Heart right ventricle (tissue), 16 donors: ENCODE data around the gene ITIH3. TPM values are rescaled to one million over a fixed set of nuclear protein-coding genes. Genes with fewer than 3 reads are reported as not detected.
A peak's percentile ranks its signal among the peaks of the same experiment; 100 is the strongest.

ENCODE experiments used
- ATAC-seq, 8 donors: fragments of 200-7000 bp; cut with Tn5 transposase; one replicate each; pipeline ENCODE4 v1.9.1; 2020; ENCODE audit warnings: mild to moderate bottlenecking in 8 of 8, moderate library complexity in 8 of 8, moderate number of reproducible peaks in 1 of 8
- DNase-seq, 2 donors: peaks; one replicate each; pipeline ENCODE4 v3.0.0-alpha.2; 2020
- H3K27ac ChIP-seq, 10 donors: fragments of 200-600 bp; sonication (generic) in 2 of 10; one replicate each; pipeline versions ENCODE4 v1.5.0 to v1.8.0; 2020 to 2022; ENCODE audit warnings: mild to moderate bottlenecking in 3 of 10
- H3K27me3 ChIP-seq, 7 donors: fragments of 200-600 bp; one replicate each; pipeline ENCODE4 v1.8.0; 2021 to 2022; ENCODE audit warnings: mild to moderate bottlenecking in 2 of 7
- H3K36me3 ChIP-seq, 9 donors: fragments of 200-600 bp; sonication (generic) in 1 of 9; one replicate each; pipeline versions ENCODE4 v1.5.0 to v1.8.0; 2020 to 2022; ENCODE audit warnings: mild to moderate bottlenecking in 2 of 9
- H3K4me1 ChIP-seq, 9 donors: fragments of 200-600 bp; sonication (generic) in 1 of 9; one replicate each; pipeline versions ENCODE4 v1.5.0 to v1.8.0; 2020 to 2022; ENCODE audit warnings: mild to moderate bottlenecking in 4 of 9
- H3K4me3 ChIP-seq, 10 donors: fragments of 200-600 bp; sonication (generic) in 2 of 10; one replicate each; pipeline versions ENCODE4 v1.5.0 to v1.8.0; 2020 to 2022; ENCODE audit warnings: mild to moderate bottlenecking in 7 of 10, moderate library complexity in 2 of 10
- H3K9me3 ChIP-seq, 11 donors: fragments of 200-600 bp in 10 of 11; sonication (generic) in 2 of 11; one replicate each; pipeline versions ENCODE4 v1.5.0 to v1.8.0; 2013 to 2022; ENCODE audit warnings: mild to moderate bottlenecking in 2 of 11, control low read depth in 1 of 11, moderate library complexity in 1 of 11
- CTCF ChIP-seq, 9 donors: fragments of 200-600 bp; sonication (generic) in 2 of 9; IDR thresholded peaks; one replicate each; pipeline versions ENCODE4 v1.5.0 to v1.8.0; 2021 to 2022; ENCODE audit warnings: antibody characterized with exemption in 9 of 9, mild to moderate bottlenecking in 5 of 9, moderate library complexity in 1 of 9
- WGBS, 2 donors: extraction: QIAGEN DNeasy Blood & Tissue Kit; methylation state at CpG; one replicate each; pipeline ENCODE4 v1.1.7; 2013; ENCODE audit warnings: inconsistent platforms in 1 of 2; 5-methylcytosine and 5-hydroxymethylcytosine counted together
- intact Hi-C, 10 donors: fragments of 100-400 bp; cut with DNase I; formaldehyde crosslinking; loops; one replicate each; pipeline versions ENCODE4 v1.11.1 to v1.14.2; 2022
- polyA plus RNA-seq, 2 donors: library from polyadenylated mRNA; stranded (reverse); fragments of 200-250 nt; gene quantifications; one replicate each; pipeline ENCODE4 v1.2.3, GENCODE V29; 2013
- total RNA-seq, 10 donors: library from RNA; stranded (reverse); fragmentation: NEBNext Ultra II Directional in 3 of 10; extraction: Animal tissue kit (Norgen Biotek cat#: 25700) in 3 of 10; gene quantifications; one replicate each; pipeline versions ENCODE4 v1.2.1 to v1.2.4, GENCODE V29; 2021 to 2023
- donor health status: Arrhythmogenic right ventricular cardiomyopathy.
- donor health status: ischemic (EF 13 %, LVEDD 7.1; RV severe dilation, severe dysfunction).
- donor health status: healthy with polysubstance abuse.
- donor health status: DM: no; HTN: yes; CAD: no.
- donor health status: DM: no; HTN: no; CAD: no.
- donor health status: ischemic (EF 25% LVEDD 6.9; RV normal size, moderate dysfunction).
- donor health status: ischemic (EF 25% LVEDD 5.7; RV mildly dilated, moderate dysfunction).
- donor health status: healthy.
- donor health status: DM: yes; HTN: yes; CAD: no.
- donor health status: Ischemic cardiomyopathy.
- donor health status: ischemic (EF 35%, LVEDD 5.7; RV mildly dilated, moderate dysfunction).
- donor health status: nonischemic (EF 11% LVEDD 7.7; RV severe dilation, severe dysfunction).
- donor health status: DM: yes; HTN: yes; CAD: no.
- donor health status: PGD.
- donor health status: ischemic (EF 29% LVEDD 5.4; RV normal size, mild dysfunction).
- donor health status: nonischemic (EF 23%, LVEDD 6.1; RV moderate dilation, normal function).

Gene ITIH3
- total and polyA plus RNA-seq, 12 donors, result 0.13 to 1.3 (median 0.52) TPM

- WGBS, 2 donors, result 93% methylated on average over 10 of the region's 10 CpGs
- Histone ChIP-seq H3K9me3 (no peaks in the 10 kb centered on the region), H3K36me3 (peaks cover 0 to 19% (median 0%) of the 10 kb centered on the region in 9 donors), H3K4me3 (peak overlapping the region in 6 of 10 donors; percentile 72 to 98 (median 86)), H3K27ac (peak overlapping the region in 5 of 10 donors; percentile 78 to 90 (median 87)), H3K4me1 (peaks cover 0 to 34% (median 14%) of the 10 kb centered on the region in 9 donors), H3K27me3 (no peaks in the 10 kb centered on the region)
- ATAC-seq (no peak), DNase-seq (no peak)
- TF ChIP-seq CTCF (IDR thresholded peaks at IDR 0.05), result no peak
- intact Hi-C loops, result loop anchor here in 4 of 10 donors (2.0 to 10.0 kb wide), 5 partner anchors 61 to 303 kb away; partner anchors contain the start of genes ITIH4 (in 1 of the 4) and STIMATE (in 1 of the 4)
Measured at GRCh38 chr3:52771702-52772101, 22.9 kb upstream of the ITIH3 start.

GRCh38 chr3:52773361-52774065 lies 21.1 kb upstream of the ITIH3 start:
- Histone ChIP-seq H3K36me3 (peaks cover 0 to 1% (median 0%) of the 10 kb centered on the region in 9 donors), H3K27me3 (no peaks in the 10 kb centered on the region), H3K27ac (no peak overlapping the region), H3K9me3 (no peaks in the 10 kb centered on the region), H3K4me1 (peaks cover 0 to 34% (median 14%) of the 10 kb centered on the region in 9 donors), H3K4me3 (no peak overlapping the region)
- DNase-seq (no peak), ATAC-seq (no peak)
- TF ChIP-seq CTCF (IDR thresholded peaks at IDR 0.05), result no peak
- intact Hi-C loops, result loop anchor here in 3 of 10 donors (5.0 to 10.0 kb wide), 4 partner anchors 59 to 301 kb away; partner anchors contain the start of genes ITIH4 (in 1 of the 3) and STIMATE (in 1 of the 3)
- WGBS, 2 donors, result 93 to 96% methylated on average over 13 of the region's 13 CpGs

GRCh38 chr3:52774066-52774713 lies 20.4 kb upstream of the ITIH3 start:
- H3K27me3 ChIP-seq, result no peaks in the 10 kb centered on the region
- WGBS, 2 donors, result 73 to 78% methylated on average over 8 of the region's 8 CpGs
- intact Hi-C loops, result loop anchor here in 3 of 10 donors (5.0 to 10.0 kb wide), 4 partner anchors 58 to 301 kb away; partner anchors contain the start of genes ITIH4 (in 1 of the 3) and STIMATE (in 1 of the 3)
- no peaks in the 10 kb centered on the region for H3K9me3 ChIP-seq
- no peak for ATAC-seq
- no peak for TF ChIP-seq CTCF (IDR thresholded peaks at IDR 0.05)
- H3K4me1 ChIP-seq, result peaks cover 0 to 33% (median 14%) of the 10 kb centered on the region in 9 donors
- no peak overlapping the region for H3K27ac ChIP-seq
- no peak overlapping the region for H3K4me3 ChIP-seq
- no peaks in the 10 kb centered on the region for H3K36me3 ChIP-seq
- DNase-seq, result no peak
